MM.1S (cell line): ENCODE results near the gene OR10H2.
"Not testable (repeated sequence)": the region's sequence is repeated elsewhere in the genome, so short reads cannot be mapped to it uniquely, and the experiment has no call there.

ENCODE experiments used
- DNase-seq: peaks from one replicate; pipeline ENCODE4 v3.0.0-alpha.2; 2015
- H2AFZ ChIP-seq: fragments of 300-600 bp; sonication (generic); 2 replicates; pipeline ENCODE4 v1.6.0; 2016; ENCODE audit warnings: antibody characterized with exemption, low read length
- H3F3A ChIP-seq: fragments of 300-600 bp; sonication (generic); 2 replicates; pipeline ENCODE4 v1.6.1; 2016; ENCODE audit warnings: mild to moderate bottlenecking, antibody characterized with exemption, low read length, moderate library complexity, mixed read lengths; ENCODE audit not compliant: insufficient read depth
- H3K27ac ChIP-seq: fragments of 300-600 bp; sonication (generic); 2 replicates; pipeline ENCODE4 v1.5.1; 2016; ENCODE audit warnings: mild to moderate bottlenecking, low read length
- H3K27me3 ChIP-seq: fragments of 300-600 bp; sonication (generic); replicated peaks from 2 replicates; pipeline ENCODE4 v1.6.0; 2016; ENCODE audit warnings: low read length; ENCODE audit not compliant: insufficient read depth
- H3K36me3 ChIP-seq: fragments of 300-600 bp; sonication (generic); replicated peaks from 2 replicates; pipeline ENCODE4 v1.6.1; 2016; ENCODE audit warnings: mild to moderate bottlenecking, low read length, mixed read lengths; ENCODE audit not compliant: insufficient read depth
- H3K4me1 ChIP-seq: fragments of 300-600 bp; sonication (generic); 2 replicates; pipeline ENCODE4 v1.6.1; 2016; ENCODE audit warnings: low read length, mixed read lengths
- H3K4me2 ChIP-seq: fragments of 300-600 bp; sonication (generic); 2 replicates; pipeline ENCODE4 v1.6.0; 2016; ENCODE audit warnings: low read depth, low read length
- H3K4me3 ChIP-seq: fragments of 300-600 bp; sonication (generic); 2 replicates; pipeline ENCODE4 v1.5.1; 2016; ENCODE audit warnings: low read length, mixed read lengths
- H3K79me2 ChIP-seq: fragments of 300-600 bp; sonication (generic); 2 replicates; pipeline ENCODE4 v1.6.1; 2016; ENCODE audit warnings: mixed run types, low read length, mixed read lengths
- H3K9ac ChIP-seq: fragments of 300-600 bp; sonication (generic); 2 replicates; pipeline ENCODE4 v1.6.1; 2016; ENCODE audit warnings: low read length, mixed read lengths
- H3K9me2 ChIP-seq: fragments of 300-600 bp; sonication (generic); replicated peaks from 2 replicates; pipeline ENCODE4 v1.6.1; 2016; ENCODE audit warnings: mild to moderate bottlenecking, low read length, mixed read lengths; ENCODE audit not compliant: insufficient read depth
- H3K9me3 ChIP-seq: fragments of 300-600 bp; sonication (generic); replicated peaks from 2 replicates; pipeline ENCODE4 v1.6.1; 2016; ENCODE audit warnings: mild to moderate bottlenecking, low read length, mixed read lengths; ENCODE audit not compliant: insufficient read depth
- H4K20me1 ChIP-seq: fragments of 300-600 bp; sonication (generic); 2 replicates; pipeline ENCODE4 v1.6.1; 2016; ENCODE audit warnings: mild to moderate bottlenecking, low read length, moderate library complexity, mixed read lengths; ENCODE audit not compliant: insufficient read depth
- CTCF ChIP-seq: fragments of 300-600 bp; sonication (generic); IDR thresholded peaks from 2 replicates; pipeline ENCODE4 v1.5.1; 2016; ENCODE audit warnings: antibody characterized with exemption, low read length, mixed read lengths
- EZH2 ChIP-seq: fragments of 300-600 bp; sonication (generic); optimal IDR thresholded peaks from 2 replicates; pipeline ENCODE3; 2017; ENCODE audit warnings: low read depth, mild to moderate bottlenecking, antibody characterized with exemption, low read length, mixed read lengths
- EZH2phosphoT487 ChIP-seq: fragments of 300-600 bp; sonication (generic); IDR thresholded peaks from 2 replicates; pipeline ENCODE4 v1.6.1; 2018; ENCODE audit warnings: antibody characterized with exemption, low read length

Gene OR10H2

GRCh38 chr19:15727724-15728123, at the start of gene OR10H2:
Gene OR10H2 (plus strand): TSS chr19:15728024. CDS start chr19:15728044, 20 bp downstream.
- TF ChIP-seq EZH2 (no peak), CTCF (no peak), EZH2phosphoT487 (no peak)
- H3K36me3 ChIP-seq, result no peaks in the 10 kb centered on the region
- no peaks in the 10 kb centered on the region for H3K9me3 ChIP-seq
- no peak within 1 kb of the TSS for H3K27ac ChIP-seq
- H4K20me1 ChIP-seq, result no peaks in the 10 kb centered on the region
- H3K79me2 ChIP-seq, result no peaks in the 10 kb centered on the region
- H3F3A ChIP-seq, result no peaks in the 10 kb centered on the region
- H3K4me3 ChIP-seq, result no peak within 1 kb of the TSS
- DNase-seq, result no peak
- H3K27me3 ChIP-seq, result peaks cover 59% of the 10 kb centered on the region
- H3K9me2 ChIP-seq, result no peaks in the 10 kb centered on the region
- H3K4me1 ChIP-seq, result no peaks in the 10 kb centered on the region
- no peak within 1 kb of the TSS for H3K9ac ChIP-seq
- H3K4me2 ChIP-seq, result no peak within 1 kb of the TSS
- H2AFZ ChIP-seq, result no peak within 1 kb of the TSS

- Histone ChIP-seq H3K79me2 (no peaks in the 10 kb centered on the region), H3K9me3 (no peaks in the 10 kb centered on the region), H3K4me3 (no peak overlapping the region), H3K27ac (no peak overlapping the region), H3K36me3 (no peaks in the 10 kb centered on the region), H3K4me2 (no peak overlapping the region), H3K27me3 (peaks cover 3% of the 10 kb centered on the region; the same call in 1 of the 2 replicates), H3F3A (no peaks in the 10 kb centered on the region), H3K9ac (no peak overlapping the region), H3K9me2 (no peaks in the 10 kb centered on the region), H2AFZ (no peak overlapping the region), H3K4me1 (no peaks in the 10 kb centered on the region), H4K20me1 (no peaks in the 10 kb centered on the region)
- TF ChIP-seq EZH2phosphoT487 (no peak), EZH2 (no peak), CTCF (no peak)
- DNase-seq, result no peak
Observed at GRCh38 chr19:15679089-15679488, 48.7 kb upstream of the OR10H2 start.

GRCh38 chr19:15679865-15680264, 48.0 kb upstream of the OR10H2 start:
- not testable (repeated sequence) for H3K9me3 ChIP-seq, H3K4me1 ChIP-seq, H3K9ac ChIP-seq, H3K79me2 ChIP-seq, H3K27ac ChIP-seq, H3F3A ChIP-seq, H3K4me2 ChIP-seq, H4K20me1 ChIP-seq, H3K27me3 ChIP-seq, H3K4me3 ChIP-seq, H3K9me2 ChIP-seq, DNase-seq, H2AFZ ChIP-seq, H3K36me3 ChIP-seq

- Histone ChIP-seq H3K4me1 (no peaks in the 10 kb centered on the region), H3F3A (no peaks in the 10 kb centered on the region), H2AFZ (no peak overlapping the region), H3K9me3 (no peaks in the 10 kb centered on the region), H3K36me3 (no peaks in the 10 kb centered on the region), H3K4me2 (no peak overlapping the region), H3K79me2 (no peaks in the 10 kb centered on the region), H3K27me3 (peaks cover 3% of the 10 kb centered on the region; the same call in 1 of the 2 replicates), H3K4me3 (no peak overlapping the region), H4K20me1 (no peaks in the 10 kb centered on the region), H3K9ac (no peak overlapping the region), H3K9me2 (no peaks in the 10 kb centered on the region), H3K27ac (no peak overlapping the region)
- TF ChIP-seq EZH2phosphoT487 (no peak), CTCF (no peak)
- DNase-seq, result no peak
Observed at GRCh38 chr19:15680478-15681322, 47.1 kb upstream of the OR10H2 start.
